Thyroid gland (tissue), 4 donors: ENCODE results near the gene G3BP2. TPM values are rescaled to one million over a fixed set of nuclear protein-coding genes. Genes with fewer than 3 reads are reported as not detected.
"Not testable (repeated sequence)": the region's sequence is repeated elsewhere in the genome, so short reads cannot be mapped to it uniquely, and the experiment has no call there.

Experiments used
- DNase-seq, 2 donors: peaks; one replicate each; pipeline ENCODE4 v3.0.0-alpha.2; 2019
- H3K27ac ChIP-seq, 3 donors: fragments of 200-600 bp; sonication (generic); 1 replicate in 2 of 3; 2 replicates in 1 of 3; pipeline ENCODE4 v1.5.1; 2016 to 2019; ENCODE audit warnings: mild to moderate bottlenecking in 1 of 3, moderate library complexity in 1 of 3
- H3K27me3 ChIP-seq: fragments of 200-600 bp; sonication (generic); one replicate; pipeline ENCODE4 v1.5.1; 2019
- H3K36me3 ChIP-seq, 2 donors: fragments of 200-600 bp; sonication (generic); one replicate each; pipeline ENCODE4 v1.5.1; 2016 to 2019
- H3K4me1 ChIP-seq, 2 donors: fragments of 200-600 bp; sonication (generic); one replicate each; pipeline ENCODE4 v1.5.1; 2017 to 2019
- H3K4me3 ChIP-seq, 3 donors: fragments of 200-600 bp; sonication (generic); replicated peaks in 1 of 3; 1 replicate in 2 of 3; 2 replicates in 1 of 3; pipeline ENCODE4 v1.5.1; 2016; ENCODE audit warnings: mild to moderate bottlenecking in 1 of 3
- H3K9me3 ChIP-seq: fragments of 200-600 bp; sonication (generic); one replicate; pipeline ENCODE4 v1.5.1; 2017
- POLR2A ChIP-seq, 2 donors: fragments of 450-650 bp; IDR thresholded peaks; one replicate each; pipeline ENCODE4 v1.6.1; 2017; ENCODE audit warnings: antibody characterized with exemption in 2 of 2, mild to moderate bottlenecking in 2 of 2, moderate library complexity in 1 of 2
- WGBS, 2 donors: methylation state at CpG; one replicate each; pipeline ENCODE4 v1.1.5; 2017; 5-methylcytosine and 5-hydroxymethylcytosine counted together
- intact Hi-C: fragments of 100-400 bp; cut with DNase I; formaldehyde crosslinking; loops from one replicate; pipeline ENCODE4 v1.15.1; 2023
- total RNA-seq, 4 donors: library from RNA; depleted of rRNA; stranded (reverse); fragments of >200 nt; gene quantifications; one replicate each; pipeline ENCODE4 v1.2.3, GENCODE V29; 2016
- TF ChIP-seq, protein P1 (sequence below), 6 experiments: fragments of 200-600 bp in 3 of 6; fragments of 450-650 bp in 3 of 6; sonication (generic) in 3 of 6; IDR thresholded peaks; one replicate each; pipeline ENCODE4 v1.5.1; 2016 to 2019; ENCODE audit warnings: antibody characterized with exemption in 6 of 6, mild to moderate bottlenecking in 2 of 6, inconsistent platforms in 1 of 6, moderate library complexity in 1 of 6

The G3BP2 gene
- 100 to 1,000 TPM; 117 to 179 (median 139) TPM for total RNA-seq

DNA sequence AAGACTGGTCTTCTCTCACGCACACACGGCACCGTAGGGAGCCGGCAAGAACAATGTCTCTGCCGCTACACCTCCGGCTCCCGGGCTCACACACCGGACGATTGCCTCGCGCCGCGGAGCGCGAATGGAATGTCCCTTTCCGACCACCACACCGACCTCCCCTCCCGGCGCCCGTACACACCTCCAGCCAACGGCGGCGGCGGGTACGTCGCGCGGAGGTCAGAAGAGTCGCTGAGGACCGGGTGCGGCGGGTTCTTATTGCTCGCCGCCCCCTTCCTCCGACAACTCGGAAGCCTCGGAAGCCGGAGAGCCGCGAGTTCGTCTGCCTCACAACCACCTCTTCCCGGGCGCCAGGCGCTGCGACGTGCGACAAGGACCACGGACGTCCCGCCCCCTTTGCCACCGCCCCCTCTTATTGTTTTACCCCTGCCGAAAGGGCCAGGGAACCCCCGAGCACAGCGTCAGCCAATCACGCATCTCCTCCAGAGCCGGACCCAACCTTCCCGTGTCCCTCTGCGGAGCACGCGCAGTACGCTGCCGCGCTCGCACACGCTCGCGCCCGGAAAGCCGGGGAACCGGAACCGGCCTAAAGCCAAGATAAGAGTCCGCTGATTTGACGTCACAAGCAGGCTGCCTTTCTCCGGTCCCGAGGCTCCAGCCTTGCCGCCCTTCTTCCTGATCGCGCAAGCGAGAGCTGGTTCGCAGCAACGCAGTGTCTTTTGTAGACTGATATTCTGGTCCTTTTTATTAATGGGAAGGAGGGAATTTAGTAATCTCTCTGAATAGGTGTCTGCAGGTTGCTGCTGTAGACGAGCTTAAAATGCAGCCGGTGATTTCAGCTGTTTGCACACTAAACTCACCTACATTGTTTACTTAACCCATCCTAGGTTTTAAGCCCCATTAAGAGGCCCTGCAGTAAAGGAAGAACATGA lies at the start of gene G3BP2:
Gene G3BP2, minus strand, starts transcription at position 385 of the 932 bp plus-strand sequence. CDS start 11,386 bp downstream, outside the sequence.
- Histone ChIP-seq H3K27me3 (no peaks in the 10 kb centered on the region), H3K27ac (peak within 1 kb of the TSS; percentile 92 to 96 (median 95)), H3K36me3 (no peaks in the 10 kb centered on the region), H3K4me1 (peaks cover 14 to 26% of the 10 kb centered on the region in 2 donors), H3K4me3 (peak within 1 kb of the TSS; percentile 87 to 89 (median 88)), H3K9me3 (no peaks in the 10 kb centered on the region)
- peak; percentile 99 for DNase-seq
- WGBS, 2 donors: 0% methylated on average over 38 to 42 of the region's 83 CpGs
- intact Hi-C loops: loop anchor here (5.0 kb wide), 1 partner anchor 49 kb away; the partner anchor contains the start of gene USO1
- TF ChIP-seq, protein P1, sequence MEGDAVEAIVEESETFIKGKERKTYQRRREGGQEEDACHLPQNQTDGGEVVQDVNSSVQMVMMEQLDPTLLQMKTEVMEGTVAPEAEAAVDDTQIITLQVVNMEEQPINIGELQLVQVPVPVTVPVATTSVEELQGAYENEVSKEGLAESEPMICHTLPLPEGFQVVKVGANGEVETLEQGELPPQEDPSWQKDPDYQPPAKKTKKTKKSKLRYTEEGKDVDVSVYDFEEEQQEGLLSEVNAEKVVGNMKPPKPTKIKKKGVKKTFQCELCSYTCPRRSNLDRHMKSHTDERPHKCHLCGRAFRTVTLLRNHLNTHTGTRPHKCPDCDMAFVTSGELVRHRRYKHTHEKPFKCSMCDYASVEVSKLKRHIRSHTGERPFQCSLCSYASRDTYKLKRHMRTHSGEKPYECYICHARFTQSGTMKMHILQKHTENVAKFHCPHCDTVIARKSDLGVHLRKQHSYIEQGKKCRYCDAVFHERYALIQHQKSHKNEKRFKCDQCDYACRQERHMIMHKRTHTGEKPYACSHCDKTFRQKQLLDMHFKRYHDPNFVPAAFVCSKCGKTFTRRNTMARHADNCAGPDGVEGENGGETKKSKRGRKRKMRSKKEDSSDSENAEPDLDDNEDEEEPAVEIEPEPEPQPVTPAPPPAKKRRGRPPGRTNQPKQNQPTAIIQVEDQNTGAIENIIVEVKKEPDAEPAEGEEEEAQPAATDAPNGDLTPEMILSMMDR (IDR thresholded peaks at IDR 0.05): no peak
- peak; percentile 54 to 98 for TF ChIP-seq POLR2A (IDR thresholded peaks at IDR 0.05)

DNA sequence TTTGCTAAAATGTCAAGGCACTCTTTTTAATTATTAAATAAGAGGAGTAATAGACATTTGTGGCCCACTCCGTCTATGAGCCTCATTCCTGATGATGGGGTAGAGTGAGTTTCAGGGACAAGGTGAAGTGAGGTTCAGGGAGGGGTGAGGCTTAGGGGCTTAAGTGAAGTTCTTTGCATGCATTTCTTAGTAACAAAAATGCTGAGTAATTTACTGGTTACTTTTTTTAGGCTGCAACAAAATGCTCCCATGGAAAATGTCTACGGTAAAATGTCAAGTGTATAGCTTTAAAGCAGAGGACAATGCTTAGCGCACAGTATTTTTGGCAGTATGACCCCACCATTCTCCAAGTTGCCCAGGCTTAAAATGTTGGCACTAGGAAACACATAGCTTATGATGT lies 49.2 kb upstream of the G3BP2 start:
- no peak for TF ChIP-seq POLR2A (IDR thresholded peaks at IDR 0.05)
- TF ChIP-seq, protein P1 (IDR thresholded peaks at IDR 0.05): no peak
- no peak for DNase-seq
- Histone ChIP-seq H3K27ac (peak overlapping the region in 1 of 3 donors; percentile 98), H3K4me3 (no peak overlapping the region), H3K4me1 (peaks cover 16 to 21% of the 10 kb centered on the region in 2 donors), H3K27me3 (no peaks in the 10 kb centered on the region), H3K9me3 (no peaks in the 10 kb centered on the region), H3K36me3 (no peaks in the 10 kb centered on the region)
- intact Hi-C loops: loop anchor here (5.0 kb wide), 1 partner anchor 50 kb away; the partner anchor contains the start of gene G3BP2
- 57 to 61% methylated on average over 3 of the region's 3 CpGs for WGBS, 2 donors

DNA sequence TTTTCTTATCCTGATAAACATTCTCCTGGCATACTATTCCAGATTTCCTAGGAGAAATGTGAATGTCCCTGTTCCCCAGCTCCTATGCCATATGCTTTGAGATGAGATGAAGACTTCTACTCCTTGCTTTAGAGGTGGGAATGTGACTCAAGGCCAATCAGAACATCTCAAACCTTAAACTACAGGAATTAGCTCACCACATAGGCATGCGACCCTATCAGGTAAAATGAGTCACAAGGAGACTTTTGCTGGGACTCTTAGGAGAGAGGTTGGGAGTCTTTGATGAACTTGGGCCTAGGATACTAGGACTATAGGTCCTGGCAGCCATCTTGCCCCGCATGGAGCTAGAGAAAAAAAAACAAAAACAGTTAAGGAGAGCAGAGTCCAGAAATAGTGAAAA lies 45.3 kb upstream of the G3BP2 start:
- H3K27ac ChIP-seq: no peak overlapping the region
- WGBS, 2 donors: 90 to 95% methylated on average over 2 of the region's 2 CpGs
- no peak for DNase-seq
- H3K27me3 ChIP-seq: no peaks in the 10 kb centered on the region
- no peaks in the 10 kb centered on the region for H3K36me3 ChIP-seq
- peaks cover 6 to 11% of the 10 kb centered on the region in 2 donors for H3K4me1 ChIP-seq
- no peak overlapping the region for H3K4me3 ChIP-seq
- intact Hi-C loops: no loop called here
- no peak for TF ChIP-seq POLR2A (IDR thresholded peaks at IDR 0.05)
- TF ChIP-seq, protein P1 (IDR thresholded peaks at IDR 0.05): no peak
- H3K9me3 ChIP-seq: no peaks in the 10 kb centered on the region

DNA sequence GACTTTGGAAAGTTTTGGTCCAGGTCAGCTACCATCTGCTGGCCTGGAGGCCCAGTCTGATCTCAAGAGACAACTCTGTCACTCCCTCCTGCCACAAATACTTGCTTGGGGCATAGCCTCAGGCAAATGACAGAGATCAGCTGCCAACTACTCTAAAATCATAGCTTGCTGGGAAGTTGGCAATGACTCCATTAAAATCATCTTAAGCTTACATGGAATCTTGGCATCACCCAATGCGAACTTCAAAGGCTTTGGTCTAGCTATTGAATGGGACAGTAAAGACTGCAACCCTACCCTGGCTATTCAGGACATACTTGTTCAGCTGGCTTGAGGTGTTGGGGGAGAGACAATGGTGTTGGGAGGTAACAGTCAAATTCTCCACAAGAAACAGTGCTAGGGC lies 44.2 kb upstream of the G3BP2 start:
- H3K27ac ChIP-seq: no peak overlapping the region
- no peak for DNase-seq
- TF ChIP-seq POLR2A (IDR thresholded peaks at IDR 0.05): no peak
- TF ChIP-seq, protein P1 (IDR thresholded peaks at IDR 0.05): no peak
- 93 to 100% methylated on average over 1 of the region's 1 CpG for WGBS, 2 donors
- no peaks in the 10 kb centered on the region for H3K27me3 ChIP-seq
- H3K36me3 ChIP-seq: no peaks in the 10 kb centered on the region
- peaks cover 0 to under 1% of the 10 kb centered on the region in 2 donors for H3K4me1 ChIP-seq
- no peaks in the 10 kb centered on the region for H3K9me3 ChIP-seq
- no peak overlapping the region for H3K4me3 ChIP-seq
- intact Hi-C loops: no loop called here

DNA sequence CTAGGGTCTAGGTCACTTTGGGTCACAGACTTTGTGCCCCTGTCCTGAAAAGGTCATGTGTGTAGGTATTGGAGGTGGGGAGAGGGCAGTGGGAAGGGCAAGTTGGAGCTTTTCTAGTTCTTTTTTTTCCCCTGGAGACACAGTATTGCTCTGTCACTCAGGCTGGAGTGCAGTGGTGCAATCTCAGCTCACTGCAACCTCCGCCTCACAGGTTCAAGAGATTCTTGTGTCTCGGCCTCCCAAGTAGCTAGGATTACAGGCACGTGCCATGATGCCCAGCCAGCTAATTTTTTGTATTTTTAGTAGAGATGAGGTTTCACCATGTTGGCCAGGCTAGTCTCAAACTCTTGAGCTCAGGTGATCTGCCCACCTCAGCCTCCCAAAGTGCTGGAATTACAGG lies 42.8 kb upstream of the G3BP2 start:
- H3K4me1 ChIP-seq, H3K4me3 ChIP-seq, H3K27me3 ChIP-seq, intact Hi-C loops, DNase-seq, H3K9me3 ChIP-seq, H3K27ac ChIP-seq, H3K36me3 ChIP-seq: not testable (repeated sequence)
- 88 to 96% methylated on average over 3 of the region's 3 CpGs for WGBS, 2 donors
